Stimulated activated CD4-positive, alpha-beta T cell treated with anti-CD3 and anti-CD28 coated beads, Interleukin-12 subunit alpha, Interleukin-12 subunit beta, amount 100 ng/mL, for 4 hours (primary cell): ENCODE data around the gene DDT.
A peak's percentile ranks its signal among the peaks of the same experiment; 100 is the strongest.
"Not testable (repeated sequence)": the region's sequence is repeated elsewhere in the genome, so short reads cannot be mapped to it uniquely, and the experiment has no call there.

Experiments used
- DNase-seq: peaks from one replicate; pipeline ENCODE4 v3.0.0-alpha.2; 2020

Gene DDT

DNA sequence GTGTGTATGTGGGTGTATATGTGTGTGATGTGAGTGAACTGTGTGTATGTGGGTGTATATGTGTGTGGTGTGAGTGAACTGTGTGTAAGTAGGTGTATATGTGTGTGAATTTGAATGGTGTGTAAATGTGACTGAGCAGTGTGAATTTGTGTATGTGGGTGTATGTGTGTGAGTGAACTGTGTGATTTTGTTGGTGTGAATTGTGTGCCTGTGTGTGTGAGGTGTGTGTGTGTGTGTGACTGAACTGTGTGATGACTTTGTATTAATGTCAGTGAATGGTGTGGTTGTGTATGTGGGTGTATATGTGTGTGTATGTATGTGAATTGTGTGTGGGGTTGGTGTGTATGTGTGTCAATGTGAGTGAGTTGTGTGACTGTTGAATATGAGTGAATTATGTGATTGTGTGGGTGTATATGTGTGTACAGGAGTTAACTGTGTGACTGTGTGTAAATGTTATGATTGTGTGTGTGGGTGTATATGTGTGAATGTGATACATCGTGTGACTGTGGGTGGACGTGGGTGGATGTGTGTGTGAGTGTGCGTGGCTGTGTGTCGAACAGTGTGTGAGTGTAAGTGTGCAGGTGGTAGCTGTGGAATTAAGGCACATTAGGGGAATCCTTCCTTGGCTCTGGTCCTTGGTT is 12.4 kb upstream of the DDT start:
- DNase-seq = not testable (repeated sequence)

DNA sequence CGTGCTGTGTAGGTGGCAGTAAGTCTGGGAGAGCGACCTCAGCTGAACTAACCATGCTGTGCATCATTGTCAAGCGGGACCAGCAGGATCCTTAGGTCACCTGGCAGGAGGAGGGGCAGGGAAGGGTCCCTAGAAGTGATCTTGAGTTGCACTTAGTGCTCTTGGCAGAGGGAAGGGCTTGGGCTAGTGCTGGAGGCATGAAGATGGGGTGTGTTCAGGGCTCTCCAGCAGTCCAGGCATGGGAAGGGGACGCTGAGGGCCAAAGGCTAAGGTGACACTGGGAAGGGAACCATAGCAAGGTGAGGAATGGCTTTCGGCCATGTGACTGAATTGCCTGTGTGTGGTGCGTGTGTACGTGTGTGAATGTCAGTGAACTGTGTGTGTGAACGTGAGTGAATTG is 11.8 kb upstream of the DDT start:
- DNase-seq = not testable (repeated sequence)

DNA sequence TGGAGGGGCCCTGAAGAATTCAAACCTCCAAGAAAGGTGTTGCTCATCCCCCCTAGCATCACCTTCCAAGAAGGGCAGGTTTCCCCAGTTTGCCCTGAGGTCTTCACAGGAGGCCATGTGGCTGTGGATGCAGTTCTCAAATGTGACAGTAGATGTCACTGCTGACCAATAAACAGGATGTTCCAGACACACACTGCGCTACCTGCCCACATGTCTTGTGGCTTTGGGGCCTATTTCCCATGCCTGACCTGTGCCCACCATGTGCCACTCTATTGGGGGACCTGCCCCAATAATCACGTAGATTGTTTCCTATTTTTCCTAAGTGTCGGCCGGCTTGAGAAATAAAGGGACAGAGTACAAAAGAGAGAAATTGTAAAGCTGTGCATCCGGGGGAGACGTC is 10.2 kb upstream of the DDT start:
- peak; percentile 8 for DNase-seq

DNA sequence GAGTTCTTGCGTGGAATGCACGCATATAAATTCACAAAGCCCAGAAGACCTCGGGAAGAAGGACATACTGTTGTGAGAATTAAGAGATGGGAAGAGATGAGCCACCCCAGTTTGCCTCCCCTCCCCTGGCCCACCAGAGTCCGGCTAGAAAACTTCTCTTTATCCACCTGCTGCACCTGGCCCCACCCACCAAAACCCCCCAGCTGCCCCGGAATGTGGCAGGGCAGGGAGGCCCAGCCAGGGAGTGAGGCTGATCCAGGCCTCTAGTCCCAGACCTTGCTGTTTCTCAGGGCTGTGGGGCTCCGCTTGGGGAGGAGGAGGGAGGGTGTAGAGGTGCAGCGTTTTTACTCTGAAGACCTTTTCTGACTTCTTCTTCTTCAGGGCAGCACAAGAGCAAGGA is 6.3 kb upstream of the DDT start:
- DNase-seq = not testable (repeated sequence)

DNA sequence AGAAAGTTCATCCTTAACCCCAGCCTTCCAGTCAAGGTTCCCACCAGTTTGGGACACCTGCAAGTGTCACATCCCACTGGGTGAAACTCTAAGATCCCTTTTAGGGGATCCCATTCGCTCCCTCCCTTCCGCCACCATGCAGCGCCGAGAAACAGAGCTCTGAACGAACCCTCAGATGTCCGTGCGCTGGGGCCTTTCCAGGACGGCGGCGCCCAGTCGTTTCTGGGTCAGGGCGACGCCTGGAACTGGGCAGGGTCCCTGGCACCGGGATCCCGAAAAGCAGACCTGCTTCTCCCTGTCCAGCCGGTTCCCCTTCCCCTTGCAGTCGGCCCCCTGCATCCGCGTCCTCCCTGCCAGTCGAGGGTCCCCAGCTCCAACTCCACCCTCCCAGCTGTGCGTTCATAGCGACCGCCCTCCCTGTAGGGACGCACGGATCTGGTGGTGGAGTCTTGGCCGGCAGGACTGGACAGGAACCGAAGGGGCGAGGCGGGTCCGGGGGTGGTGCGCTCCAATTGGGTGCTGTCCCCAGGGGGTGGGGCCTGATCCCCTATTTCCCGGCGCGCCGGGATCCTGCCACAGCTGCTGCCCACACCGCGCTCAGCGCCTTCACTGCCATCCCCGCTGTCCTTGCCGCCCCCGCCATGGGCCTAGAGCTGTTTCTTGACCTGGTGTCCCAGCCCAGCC is 5.5 kb upstream of the DDT start, which contains the start of gene GSTT2:
Gene GSTT2 (plus strand): TSS at position 578 of the 684 bp plus-strand sequence.
- not testable (repeated sequence) for DNase-seq

DNA sequence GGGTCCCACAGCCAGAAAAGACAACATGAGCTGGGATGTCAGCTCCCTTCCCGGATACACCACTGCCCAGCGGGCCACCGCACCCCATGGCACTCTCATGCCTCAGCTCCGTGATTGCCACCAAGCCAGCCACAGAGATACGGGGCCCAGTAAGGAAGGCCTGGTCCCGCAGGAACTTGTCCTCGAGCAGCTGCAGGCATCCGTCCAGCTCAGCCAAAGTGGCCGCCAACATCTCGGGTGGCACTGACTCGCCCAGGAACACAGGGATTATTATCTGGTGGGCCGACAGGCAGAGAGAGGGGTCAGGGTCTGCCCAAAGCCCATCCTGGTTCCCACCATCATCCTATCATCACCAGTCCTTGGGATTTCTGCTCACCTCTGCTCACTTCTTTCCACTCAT is 3.1 kb upstream of the DDT start:
- DNase-seq = not testable (repeated sequence)

DNA sequence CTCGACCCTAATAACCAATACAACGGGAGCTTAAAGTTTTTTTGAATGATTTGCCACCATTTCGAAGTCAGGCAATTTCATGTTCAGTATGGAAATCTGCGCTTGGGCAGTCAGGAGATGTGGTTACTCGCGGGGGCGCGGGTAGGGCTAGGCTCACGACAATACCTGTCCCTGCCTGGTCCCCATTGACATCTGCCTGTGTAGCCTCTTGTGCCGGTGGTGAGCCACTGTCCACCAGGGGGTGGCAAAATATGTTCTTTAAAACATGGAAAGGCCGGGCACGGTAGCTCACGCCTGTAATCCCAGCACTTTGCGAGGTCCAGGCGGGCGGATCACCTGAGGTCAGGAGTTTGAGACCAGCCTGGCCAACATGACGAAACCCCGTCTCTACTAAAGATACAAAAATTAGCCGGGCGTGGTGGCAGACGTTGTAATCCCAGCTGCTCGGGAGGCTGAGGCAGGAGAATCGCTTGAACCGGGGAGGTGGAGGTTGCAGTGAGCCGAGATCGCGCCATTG is 653 bp upstream of the DDT start:
- DNase-seq = not testable (repeated sequence)

DNA sequence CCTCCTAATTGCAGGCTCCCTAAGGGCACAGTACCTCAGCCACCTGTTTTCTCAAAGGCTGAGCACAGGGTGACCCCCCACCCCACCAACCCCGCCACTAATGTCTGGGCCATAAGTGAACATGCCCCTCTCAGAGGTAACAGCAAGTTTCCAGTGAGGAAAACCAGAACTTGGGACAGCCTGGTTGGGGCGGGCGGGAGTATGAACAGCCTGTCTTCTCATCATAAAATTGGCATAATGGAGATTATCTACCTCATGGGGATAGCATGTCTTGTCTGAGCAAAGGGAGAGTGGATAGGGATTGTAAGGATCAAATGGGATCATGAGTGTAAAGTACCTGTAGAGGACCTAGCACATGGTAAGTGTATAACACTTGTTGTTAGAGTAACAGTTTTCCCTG is 2.3 kb downstream of the DDT start:
- not testable (repeated sequence) for DNase-seq

DNA sequence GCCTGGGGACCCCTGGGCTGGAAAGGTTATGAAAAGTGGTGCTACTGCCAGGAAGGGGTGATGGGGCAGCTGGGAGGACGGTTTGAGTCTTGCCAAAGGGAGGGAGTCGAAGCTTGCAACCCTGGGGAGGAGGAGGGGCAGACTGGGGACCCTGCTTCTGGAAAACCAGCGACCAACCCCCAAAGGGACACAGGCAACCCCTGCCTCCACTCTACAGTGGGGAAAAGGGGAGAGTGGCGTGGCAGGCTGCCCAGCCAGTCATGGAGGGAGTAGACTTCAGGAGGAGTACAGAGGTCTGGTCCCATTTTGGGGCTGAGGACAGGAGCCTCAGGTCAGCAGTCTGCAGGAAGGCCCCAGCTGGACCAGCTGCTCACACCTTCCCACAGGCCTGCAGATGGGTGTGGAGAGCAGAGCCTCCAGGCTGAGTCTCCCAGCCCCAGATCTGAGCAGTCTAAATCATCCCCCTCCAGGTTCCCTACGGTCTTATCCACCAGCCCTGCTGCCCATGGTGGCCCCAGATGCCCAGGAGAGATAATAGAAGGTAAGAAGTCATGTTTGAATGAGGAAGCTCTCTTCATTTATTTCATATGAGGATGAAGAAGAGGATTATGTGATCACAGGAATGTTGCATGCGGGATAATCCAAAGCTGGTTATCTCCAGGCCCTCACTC is 3.3 kb downstream of the DDT start:
- DNase-seq = no peak

DNA sequence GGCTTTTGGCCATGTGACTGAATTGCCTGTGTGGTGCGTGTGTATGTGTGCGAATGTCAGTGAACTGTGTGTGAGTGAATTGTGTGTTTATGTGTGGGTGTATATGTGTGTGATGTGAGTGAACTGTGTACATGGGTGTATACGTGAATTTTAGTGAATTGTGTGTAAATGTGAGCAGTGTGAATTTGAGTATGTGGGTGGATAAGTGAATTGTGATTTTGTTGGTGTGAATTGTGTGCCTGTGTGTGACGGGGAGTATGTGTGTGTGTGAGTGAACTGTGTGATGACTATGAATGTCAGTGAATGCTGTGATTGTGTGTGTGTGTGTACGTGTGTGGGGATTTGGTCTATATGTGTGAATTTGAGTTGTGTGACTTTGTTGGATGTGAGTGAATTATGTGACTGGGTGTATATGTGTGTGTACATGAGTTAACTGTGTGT is 4.0 kb downstream of the DDT start:
- no peak for DNase-seq

DNA sequence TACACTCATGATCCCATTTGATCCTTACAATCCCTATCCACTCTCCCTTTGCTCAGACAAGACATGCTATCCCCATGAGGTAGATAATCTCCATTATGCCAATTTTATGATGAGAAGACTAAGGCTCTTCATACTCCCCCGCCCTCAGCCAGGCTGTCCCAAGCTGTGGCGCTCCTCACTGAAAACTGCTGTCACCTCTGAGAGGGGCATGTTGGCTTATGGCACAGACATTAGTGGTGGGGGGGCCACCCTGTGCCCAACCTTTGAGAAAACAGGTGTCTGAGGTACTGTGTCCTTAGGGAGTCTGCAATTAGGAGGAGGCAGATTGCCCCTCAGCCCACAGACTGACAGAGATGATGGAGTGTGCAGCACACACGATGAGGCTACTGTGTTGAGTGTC is 5.2 kb downstream of the DDT start:
- no peak for DNase-seq

DNA sequence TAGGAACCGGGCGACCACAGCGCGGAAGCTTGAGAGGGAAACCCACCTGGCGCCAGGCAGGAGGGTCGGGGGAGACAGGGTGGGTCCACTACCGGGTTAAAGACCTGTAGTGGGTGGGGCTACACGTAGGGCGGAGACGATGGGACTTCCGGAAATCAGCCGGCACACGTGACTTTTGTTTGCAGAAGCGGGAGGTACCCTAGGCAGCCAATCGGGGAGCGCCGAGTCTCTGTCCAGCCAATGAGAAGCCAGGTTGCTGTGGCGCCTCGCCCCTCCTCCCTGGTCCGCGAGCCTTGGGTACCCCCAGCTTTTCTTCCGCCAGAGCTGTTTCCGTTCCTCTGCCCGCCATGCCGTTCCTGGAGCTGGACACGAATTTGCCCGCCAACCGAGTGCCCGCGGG is 7.7 kb downstream of the DDT start, which contains the start of gene DDTL:
Gene DDTL (plus strand): TSS at position 321 of the 400 bp plus-strand sequence. CDS start 27 bp downstream, at position 348.
- DNase-seq = not testable (repeated sequence)

DNA sequence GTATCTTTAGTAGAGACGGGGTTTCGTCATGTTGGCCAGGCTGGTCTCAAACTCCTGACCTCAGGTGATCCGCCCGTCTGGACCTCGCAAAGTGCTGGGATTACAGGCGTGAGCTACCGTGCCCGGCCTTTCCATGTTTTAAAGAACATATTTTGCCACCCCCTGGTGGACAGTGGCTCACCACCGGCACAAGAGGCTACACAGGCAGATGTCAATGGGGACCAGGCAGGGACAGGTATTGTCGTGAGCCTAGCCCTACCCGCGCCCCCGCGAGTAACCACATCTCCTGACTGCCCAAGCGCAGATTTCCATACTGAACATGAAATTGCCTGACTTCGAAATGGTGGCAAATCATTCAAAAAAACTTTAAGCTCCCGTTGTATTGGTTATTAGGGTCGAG is 8.1 kb downstream of the DDT start:
- DNase-seq = not testable (repeated sequence)

DNA sequence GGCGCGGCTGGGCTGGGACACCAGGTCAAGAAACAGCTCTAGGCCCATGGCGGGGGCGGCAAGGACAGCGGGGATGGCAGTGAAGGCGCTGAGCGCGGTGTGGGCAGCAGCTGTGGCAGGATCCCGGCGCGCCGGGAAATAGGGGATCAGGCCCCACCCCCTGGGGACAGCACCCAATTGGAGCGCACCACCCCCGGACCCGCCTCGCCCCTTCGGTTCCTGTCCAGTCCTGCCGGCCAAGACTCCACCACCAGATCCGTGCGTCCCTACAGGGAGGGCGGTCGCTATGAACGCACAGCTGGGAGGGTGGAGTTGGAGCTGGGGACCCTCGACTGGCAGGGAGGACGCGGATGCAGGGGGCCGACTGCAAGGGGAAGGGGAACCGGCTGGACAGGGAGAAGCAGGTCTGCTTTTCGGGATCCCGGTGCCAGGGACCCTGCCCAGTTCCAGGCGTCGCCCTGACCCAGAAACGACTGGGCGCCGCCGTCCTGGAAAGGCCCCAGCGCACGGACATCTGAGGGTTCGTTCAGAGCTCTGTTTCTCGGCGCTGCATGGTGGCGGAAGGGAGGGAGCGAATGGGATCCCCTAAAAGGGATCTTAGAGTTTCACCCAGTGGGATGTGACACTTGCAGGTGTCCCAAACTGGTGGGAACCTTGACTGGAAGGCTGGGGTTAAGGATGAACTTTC is 13.0 kb downstream of the DDT start, which contains the start of gene GSTT2B:
Gene GSTT2B (minus strand): TSS at position 112 of the 688 bp plus-strand sequence. CDS start 64 bp downstream, at position 48.
- DNase-seq = not testable (repeated sequence)

DNA sequence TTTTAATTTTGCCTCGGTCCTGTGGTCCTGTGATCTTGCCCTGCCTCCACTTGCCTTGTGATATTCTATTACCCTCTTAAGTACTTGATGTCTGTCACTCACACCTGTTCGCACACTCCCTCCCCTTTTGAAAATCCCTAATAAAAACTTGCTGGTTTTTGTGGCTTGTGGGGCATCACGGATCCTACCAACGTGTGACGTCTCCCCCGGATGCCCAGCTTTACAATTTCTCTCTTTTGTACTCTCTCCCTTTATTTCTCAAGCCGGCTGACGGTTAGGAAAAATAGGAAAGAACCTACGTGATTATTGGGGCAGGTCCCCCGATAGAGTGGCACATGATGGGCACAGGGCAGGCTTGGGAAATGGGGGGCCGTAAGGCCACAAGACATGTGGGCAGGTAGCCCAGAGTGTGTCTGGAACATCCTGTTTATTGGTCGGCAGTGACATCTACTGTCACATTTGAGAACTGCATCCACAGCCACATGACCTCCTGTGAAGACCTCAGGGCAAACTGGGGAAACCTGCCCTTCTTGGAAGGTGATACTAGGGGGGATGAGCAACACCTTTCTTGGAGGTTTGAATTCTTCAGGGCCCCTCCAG is 17.8 kb downstream of the DDT start:
- peak; percentile 78 for DNase-seq

DNA sequence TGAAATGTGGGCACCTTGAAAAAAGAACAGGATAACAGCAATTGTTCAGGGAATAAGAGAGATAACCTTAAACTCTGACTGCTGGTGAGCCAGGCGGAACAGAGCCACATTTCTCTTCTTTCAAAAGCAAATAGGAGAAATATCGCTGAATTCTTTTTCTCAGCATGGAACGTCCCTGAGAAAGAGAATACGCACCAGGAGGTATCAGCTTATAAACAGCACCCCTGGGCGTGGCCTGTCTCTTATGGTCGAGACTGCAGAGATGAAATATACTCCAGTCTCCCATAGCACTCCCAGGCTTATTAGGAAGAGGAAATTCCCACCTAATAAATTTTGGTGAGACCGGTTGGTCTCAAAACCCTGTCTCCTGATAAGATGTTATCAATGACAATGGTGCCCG is 18.4 kb downstream of the DDT start:
- DNase-seq = not testable (repeated sequence)

DNA sequence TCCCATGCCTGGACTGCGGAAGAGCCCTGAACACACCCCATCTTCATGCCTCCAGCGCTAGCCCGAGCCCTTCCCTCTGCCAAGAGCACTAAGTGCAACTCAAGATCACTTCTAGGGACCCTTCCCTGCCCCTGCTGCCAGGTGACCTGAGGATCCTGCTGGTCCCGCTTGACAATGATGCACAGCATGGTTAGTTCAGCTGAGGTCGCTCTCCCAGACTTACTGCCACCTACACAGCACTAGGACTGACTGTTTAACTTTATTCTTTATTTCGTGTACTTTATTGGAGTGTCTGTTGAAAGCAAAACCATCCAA is 19.3 kb downstream of the DDT start:
- DNase-seq = not testable (repeated sequence)

DNA sequence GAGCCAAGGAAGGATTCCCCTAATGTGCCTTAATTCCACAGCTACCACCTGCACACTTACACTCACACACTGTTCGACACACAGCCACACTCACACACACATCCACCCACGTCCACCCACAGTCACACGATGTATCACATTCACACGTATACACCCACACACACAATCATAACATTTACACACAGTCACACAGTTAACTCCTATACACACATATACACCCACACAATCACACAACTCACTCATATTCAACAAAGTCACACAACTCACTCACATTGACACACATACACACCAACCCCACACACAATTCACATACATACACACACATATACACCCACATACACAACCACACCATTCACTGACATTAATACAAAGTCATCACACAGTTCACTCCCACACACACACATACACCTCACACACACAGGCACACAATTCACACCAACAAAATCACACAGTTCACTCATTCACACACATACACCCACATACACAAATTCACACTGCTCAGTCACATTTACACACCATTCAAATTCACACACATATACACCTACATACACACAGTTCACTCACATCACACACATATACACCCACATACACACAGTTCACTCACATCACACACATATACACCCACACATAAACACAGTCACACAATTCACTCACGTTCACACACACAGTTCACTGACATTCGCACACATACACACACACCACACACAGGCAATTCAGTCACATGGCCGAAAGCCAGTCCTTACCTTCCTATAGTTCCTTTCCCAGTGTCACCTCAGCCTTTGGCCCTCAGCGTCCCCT is 19.8 kb downstream of the DDT start:
- not testable (repeated sequence) for DNase-seq

DNA sequence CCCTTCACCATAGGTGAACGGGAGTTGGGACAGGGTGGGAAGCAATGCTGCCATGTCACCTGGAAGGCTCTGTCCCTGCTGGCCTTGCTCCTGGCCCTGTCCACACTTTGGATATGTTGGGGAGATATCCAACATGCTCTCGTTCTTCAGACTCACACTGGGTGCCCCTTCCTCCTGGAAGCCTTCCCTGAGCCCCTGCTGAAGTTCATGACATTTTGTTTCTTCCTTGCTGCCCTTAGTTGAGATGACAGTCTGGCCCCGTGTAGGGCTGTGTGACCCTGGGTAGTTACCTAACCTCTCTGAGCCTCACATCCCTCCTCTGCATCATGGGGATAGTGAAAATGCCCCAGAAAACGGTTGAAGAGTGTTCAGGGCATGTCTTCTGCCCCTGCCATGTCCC is 20.8 kb downstream of the DDT start:
- not testable (repeated sequence) for DNase-seq

DNA sequence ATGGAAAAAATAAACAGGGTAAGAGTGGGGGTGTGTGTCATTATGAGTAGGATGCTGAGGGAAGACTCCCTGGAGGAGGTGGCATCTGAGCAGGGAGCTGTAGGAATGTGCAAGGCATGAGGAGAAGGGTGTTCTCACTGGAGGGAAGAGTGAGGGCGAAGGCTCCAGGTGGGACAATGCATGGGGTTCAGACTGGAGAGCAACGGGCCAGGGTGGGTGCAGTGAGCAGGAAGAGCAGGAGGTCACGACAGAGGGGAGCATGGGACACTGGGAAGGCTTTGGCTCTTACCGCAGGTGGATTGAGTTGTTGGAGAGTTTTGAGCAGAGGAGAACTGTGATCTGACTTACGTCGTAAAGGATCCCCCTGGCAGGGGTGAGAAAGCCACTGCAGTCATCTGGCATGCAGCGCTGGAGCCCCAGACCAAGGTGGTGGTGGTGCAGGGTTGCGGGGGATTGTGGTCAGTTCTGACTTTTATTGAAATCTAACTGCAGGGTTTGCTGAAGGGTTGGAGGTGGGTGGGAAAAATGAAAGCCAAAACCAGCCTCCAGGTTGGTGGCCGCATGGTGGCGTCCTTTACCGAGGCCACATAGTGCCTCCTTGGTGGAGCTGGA is 21.3 kb downstream of the DDT start:
- DNase-seq = not testable (repeated sequence)

DNA sequence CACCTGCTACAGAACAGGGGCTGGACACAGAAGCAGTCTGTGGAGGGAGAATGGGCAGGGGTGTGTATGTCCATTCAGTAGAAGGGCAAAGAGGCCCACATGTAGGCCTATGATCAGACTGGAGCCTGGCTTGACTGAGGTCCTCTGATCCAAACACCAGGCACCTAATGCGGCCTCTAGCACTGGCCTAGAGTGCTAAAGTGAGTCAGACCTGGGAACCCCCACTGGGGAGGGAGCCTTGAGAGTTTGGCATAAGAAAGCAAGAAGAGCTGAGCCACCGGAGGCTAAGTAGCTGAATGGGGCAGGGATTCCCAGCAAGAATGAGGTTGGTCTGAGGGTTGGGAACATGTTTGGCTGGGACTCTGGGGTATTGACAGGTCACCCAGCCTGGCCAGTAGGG is 22.9 kb downstream of the DDT start:
- not testable (repeated sequence) for DNase-seq
